ENCODE measurements around the gene ATXN1.

DNA sequence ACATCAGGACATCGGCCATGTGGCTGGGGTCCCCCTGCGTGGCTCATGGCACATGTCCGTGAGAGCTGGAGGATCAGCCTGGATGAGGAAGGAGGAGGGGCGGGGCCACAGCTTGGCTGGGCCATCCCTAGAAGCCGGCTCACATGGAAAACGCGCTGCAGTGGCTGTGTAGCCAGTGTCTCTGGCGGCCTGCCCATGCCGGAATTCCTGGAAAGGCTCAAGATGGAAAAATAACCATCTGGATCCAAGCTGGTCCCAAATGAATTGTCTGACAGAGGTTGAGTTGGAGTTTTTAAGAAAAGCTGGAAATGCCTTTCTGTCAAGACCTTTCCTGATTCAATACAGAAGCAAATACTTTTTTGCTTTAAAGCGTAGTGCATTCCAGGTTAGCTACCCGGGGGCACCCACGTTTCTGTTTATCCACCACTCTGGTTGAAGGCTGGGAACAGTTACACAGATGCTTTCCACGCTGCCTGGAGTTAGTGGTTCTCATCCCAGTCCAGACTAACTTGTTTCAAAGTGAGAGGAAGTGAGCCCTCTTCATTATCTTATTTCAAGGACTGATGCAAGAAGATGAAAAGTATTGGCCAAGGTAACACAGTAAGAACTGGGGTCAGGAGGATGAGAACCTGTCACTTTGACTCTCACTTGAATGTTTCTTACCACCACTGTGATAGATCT lies 423.8 kb downstream of the ATXN1 start:
- TF ChIP-seq SIN3A (conservative IDR thresholded peaks at IDR 0.05 in 1 of 2, IDR thresholded peaks at IDR 0.05 in 1 of 2; ENCODE audit: low read depth in 1 of 2, low read length in 2 of 2) (no peak), JUND (IDR thresholded peaks at IDR 0.05; ENCODE audit: low read length) (no peak), POLR2A (IDR thresholded peaks at IDR 0.05; ENCODE audit: control extremely low read depth in 1 of 2, low read depth in 2 of 2, low read length in 2 of 2) (no peak), BCL11A (IDR thresholded peaks at IDR 0.05; ENCODE audit: low read depth in 2 of 2, low read length in 2 of 2) (no peak), HDAC2 (IDR thresholded peaks at IDR 0.05; ENCODE audit: borderline replicate concordance in 1 of 2, low read depth in 2 of 2, low read length in 2 of 2) (no peak), RAD21 (IDR thresholded peaks at IDR 0.05 in 1 of 2, conservative IDR thresholded peaks at IDR 0.05 in 1 of 2; ENCODE audit: low read depth in 2 of 2, low read length in 2 of 2) (no peak), RFX5 (IDR thresholded peaks at IDR 0.05; ENCODE audit: borderline replicate concordance, low read depth, low read length) (no peak), TAF1 (IDR thresholded peaks at IDR 0.05; ENCODE audit: low read depth, low read length) (no peak), EZH2 (IDR thresholded peaks at IDR 0.05; ENCODE audit: low read depth, low read length, severe bottlenecking) (no peak), MAX (IDR thresholded peaks at IDR 0.05) (peak; percentile 54), SIRT6 (IDR thresholded peaks at IDR 0.05; ENCODE audit: low read length) (no peak), EGR1 (IDR thresholded peaks at IDR 0.05; ENCODE audit: borderline replicate concordance, low read depth, low read length) (no peak)
- TF ChIP-seq, protein P1, sequence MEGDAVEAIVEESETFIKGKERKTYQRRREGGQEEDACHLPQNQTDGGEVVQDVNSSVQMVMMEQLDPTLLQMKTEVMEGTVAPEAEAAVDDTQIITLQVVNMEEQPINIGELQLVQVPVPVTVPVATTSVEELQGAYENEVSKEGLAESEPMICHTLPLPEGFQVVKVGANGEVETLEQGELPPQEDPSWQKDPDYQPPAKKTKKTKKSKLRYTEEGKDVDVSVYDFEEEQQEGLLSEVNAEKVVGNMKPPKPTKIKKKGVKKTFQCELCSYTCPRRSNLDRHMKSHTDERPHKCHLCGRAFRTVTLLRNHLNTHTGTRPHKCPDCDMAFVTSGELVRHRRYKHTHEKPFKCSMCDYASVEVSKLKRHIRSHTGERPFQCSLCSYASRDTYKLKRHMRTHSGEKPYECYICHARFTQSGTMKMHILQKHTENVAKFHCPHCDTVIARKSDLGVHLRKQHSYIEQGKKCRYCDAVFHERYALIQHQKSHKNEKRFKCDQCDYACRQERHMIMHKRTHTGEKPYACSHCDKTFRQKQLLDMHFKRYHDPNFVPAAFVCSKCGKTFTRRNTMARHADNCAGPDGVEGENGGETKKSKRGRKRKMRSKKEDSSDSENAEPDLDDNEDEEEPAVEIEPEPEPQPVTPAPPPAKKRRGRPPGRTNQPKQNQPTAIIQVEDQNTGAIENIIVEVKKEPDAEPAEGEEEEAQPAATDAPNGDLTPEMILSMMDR (IDR thresholded peaks at IDR 0.05; ENCODE audit: control extremely low read depth in 1 of 3, insufficient read depth in 1 of 3, low read depth in 1 of 3, low read length in 3 of 3) = no peak
- TF ChIP-seq, protein P2, sequence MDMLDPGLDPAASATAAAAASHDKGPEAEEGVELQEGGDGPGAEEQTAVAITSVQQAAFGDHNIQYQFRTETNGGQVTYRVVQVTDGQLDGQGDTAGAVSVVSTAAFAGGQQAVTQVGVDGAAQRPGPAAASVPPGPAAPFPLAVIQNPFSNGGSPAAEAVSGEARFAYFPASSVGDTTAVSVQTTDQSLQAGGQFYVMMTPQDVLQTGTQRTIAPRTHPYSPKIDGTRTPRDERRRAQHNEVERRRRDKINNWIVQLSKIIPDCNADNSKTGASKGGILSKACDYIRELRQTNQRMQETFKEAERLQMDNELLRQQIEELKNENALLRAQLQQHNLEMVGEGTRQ (IDR thresholded peaks at IDR 0.05; ENCODE audit: low read length) = no peak
